SU-DHL-6 (cell line): ENCODE data around the gene AFAP1L1.

Experiments used
- H2AFZ ChIP-seq: fragments of 200-600 bp; sonication (generic); 2 replicates; pipeline ENCODE4 v1.6.1; 2014; ENCODE audit warnings: low read depth, mild to moderate bottlenecking, moderate library complexity, mixed read lengths, antibody characterized with exemption, low read length; ENCODE audit not compliant: severe bottlenecking
- H3F3A ChIP-seq: fragments of 200-600 bp; shearing (Covaris generic); 2 replicates; pipeline ENCODE4 v1.6.0; 2016; ENCODE audit warnings: antibody characterized with exemption, mild to moderate bottlenecking; ENCODE audit not compliant: insufficient read depth
- H3K27ac ChIP-seq: fragments of 200-600 bp; sonication (generic); 2 replicates; pipeline ENCODE4 v1.5.1; 2016; ENCODE audit warnings: low read depth, mild to moderate bottlenecking, low read length, moderate library complexity, mixed read lengths
- H3K27me3 ChIP-seq: fragments of 200-600 bp; sonication (generic), shearing (Covaris generic); 2 replicates; pipeline ENCODE4 v1.6.0; 2014; ENCODE audit warnings: mild to moderate bottlenecking, low read length
- H3K36me3 ChIP-seq: fragments of 200-600 bp; sonication (generic); 2 replicates; pipeline ENCODE4 v1.6.1; 2014; ENCODE audit warnings: mild to moderate bottlenecking, low read length, mixed read lengths
- H3K4me2 ChIP-seq: fragments of 300-600, 200-600 bp; shearing (Covaris generic), sonication (generic); 2 replicates; pipeline ENCODE4 v1.6.0; 2014; ENCODE audit warnings: low read length, low read depth, mild to moderate bottlenecking; ENCODE audit not compliant: poor library complexity, severe bottlenecking
- H3K4me3 ChIP-seq: fragments of 200-600 bp; sonication (generic); 2 replicates; pipeline ENCODE4 v1.5.1; 2014; ENCODE audit warnings: antibody characterized with exemption, low read length, mild to moderate bottlenecking, mixed read lengths; ENCODE audit not compliant: insufficient read depth, poor library complexity, severe bottlenecking
- H3K79me2 ChIP-seq: fragments of 200-600 bp; sonication (generic); 2 replicates; pipeline ENCODE4 v1.6.1; 2014; ENCODE audit warnings: mild to moderate bottlenecking, low read length, moderate library complexity; ENCODE audit not compliant: insufficient read depth
- H3K9ac ChIP-seq: fragments of 200-600 bp; sonication (generic); 2 replicates; pipeline ENCODE4 v1.7.0; 2014; ENCODE audit warnings: mild to moderate bottlenecking, low read length
- H3K9me2 ChIP-seq: fragments of 200-600 bp; sonication (generic); replicated peaks from 2 replicates; pipeline ENCODE4 v1.6.1; 2014; ENCODE audit warnings: low read length; ENCODE audit not compliant: insufficient read depth
- H3K9me3 ChIP-seq: fragments of 200-600 bp; sonication (generic); 2 replicates; pipeline ENCODE4 v1.6.1; 2014; ENCODE audit warnings: low read length, mixed read lengths; ENCODE audit not compliant: insufficient read depth
- H4K20me1 ChIP-seq: fragments of 200-600 bp; sonication (generic); 2 replicates; pipeline ENCODE4 v1.6.1; 2014; ENCODE audit warnings: low read depth, mild to moderate bottlenecking, antibody characterized with exemption, low read length, moderate library complexity, mixed read lengths
- CTCF ChIP-seq: fragments of 200-600 bp; sonication (generic); IDR thresholded peaks from one replicate; pipeline ENCODE4 v1.5.1; 2017; ENCODE audit warnings: antibody characterized with exemption, mild to moderate bottlenecking, low read length, moderate library complexity; ENCODE audit not compliant: insufficient read depth, poor library complexity, severe bottlenecking
- EZH2phosphoT487 ChIP-seq: fragments of 200-600 bp; sonication (generic), shearing (Covaris generic); conservative IDR thresholded peaks from 2 replicates; pipeline ENCODE4 v1.6.1; 2018; ENCODE audit warnings: mild to moderate bottlenecking, antibody characterized with exemption, low read length, moderate library complexity, mixed read lengths

Gene AFAP1L1

DNA sequence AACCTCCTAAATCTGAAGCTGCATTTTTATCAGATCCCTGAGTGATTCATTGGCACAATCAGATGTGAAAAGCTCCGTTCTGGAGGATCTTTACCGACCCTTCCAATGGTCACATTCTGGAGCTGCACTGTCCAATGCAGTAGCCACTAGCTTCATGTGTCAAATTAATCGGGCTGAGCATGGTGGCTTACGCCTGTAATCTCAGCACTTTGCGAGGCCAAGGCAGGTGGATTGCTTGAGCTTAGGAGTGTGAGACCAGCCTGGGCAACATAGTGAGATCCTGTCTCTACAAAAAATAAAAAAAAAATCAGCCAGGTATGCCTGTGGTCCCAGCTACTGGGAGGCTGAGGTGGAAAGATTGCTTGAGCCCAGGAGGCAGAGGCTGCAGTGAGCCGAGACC is 103.8 kb downstream of the AFAP1L1 start:
- no peaks in the 10 kb centered on the region for H3K9me2 ChIP-seq
- H2AFZ ChIP-seq = no peak overlapping the region
- H3K9me3 ChIP-seq = no peaks in the 10 kb centered on the region
- H3K27ac ChIP-seq = no peak overlapping the region
- H3F3A ChIP-seq = no peaks in the 10 kb centered on the region
- no peaks in the 10 kb centered on the region for H3K27me3 ChIP-seq
- no peaks in the 10 kb centered on the region for H3K36me3 ChIP-seq
- H3K9ac ChIP-seq = no peak overlapping the region
- no peak overlapping the region for H3K4me3 ChIP-seq
- no peaks in the 10 kb centered on the region for H3K79me2 ChIP-seq
- TF ChIP-seq CTCF (no peak), EZH2phosphoT487 (no peak)
- no peak overlapping the region for H3K4me2 ChIP-seq
- H4K20me1 ChIP-seq = no peaks in the 10 kb centered on the region

GRCh38 chr5:149376104-149376503 is 104.4 kb downstream of the AFAP1L1 start:
- TF ChIP-seq CTCF = no peak
- no peak for TF ChIP-seq EZH2phosphoT487
- Histone ChIP-seq H3K36me3 (no peaks in the 10 kb centered on the region), H3K9me3 (no peaks in the 10 kb centered on the region), H4K20me1 (no peaks in the 10 kb centered on the region), H2AFZ (no peak overlapping the region), H3F3A (no peaks in the 10 kb centered on the region), H3K79me2 (no peaks in the 10 kb centered on the region), H3K9ac (no peak overlapping the region), H3K27ac (no peak overlapping the region), H3K4me3 (no peak overlapping the region), H3K9me2 (no peaks in the 10 kb centered on the region), H3K4me2 (no peak overlapping the region), H3K27me3 (no peaks in the 10 kb centered on the region)

DNA sequence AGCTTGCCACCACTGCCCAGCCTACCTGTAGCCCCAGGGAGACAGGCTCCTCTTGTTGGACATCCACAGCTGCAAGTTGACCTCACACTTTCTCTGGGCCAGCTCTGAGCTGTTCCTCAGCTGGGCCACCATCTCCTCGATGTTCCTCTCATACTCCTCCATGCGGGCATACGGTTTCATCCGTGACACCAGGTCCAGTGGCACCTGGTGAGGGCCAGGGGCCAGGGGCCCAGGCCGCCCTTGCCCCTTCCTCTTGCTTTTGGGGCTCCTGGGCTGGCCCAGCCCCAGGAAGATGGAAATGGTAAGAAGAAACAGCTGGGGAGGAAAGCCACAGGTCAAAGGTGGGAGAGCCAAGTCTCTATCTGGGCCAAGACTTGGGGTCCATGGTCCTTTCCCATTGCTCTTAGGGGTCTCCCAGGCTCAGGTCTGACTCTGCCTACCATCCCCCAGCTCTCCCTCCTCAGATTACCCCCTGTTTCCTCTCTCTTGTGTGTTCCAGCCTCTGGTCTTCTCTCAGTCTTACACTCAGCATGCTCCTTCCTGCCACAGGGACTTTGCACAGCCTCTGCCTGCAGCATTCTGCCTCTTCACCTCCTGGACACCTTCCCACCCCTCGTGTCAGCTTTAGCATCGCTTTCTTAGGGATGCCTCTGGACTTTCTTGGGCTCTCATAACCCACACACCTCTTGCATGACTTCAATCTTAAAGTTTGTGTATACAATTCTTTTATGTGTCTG is 105.2 kb downstream of the AFAP1L1 start:
- no peaks in the 10 kb centered on the region for H3K9me3 ChIP-seq
- no peak overlapping the region for H2AFZ ChIP-seq
- H3K79me2 ChIP-seq = no peaks in the 10 kb centered on the region
- H4K20me1 ChIP-seq = no peaks in the 10 kb centered on the region
- no peaks in the 10 kb centered on the region for H3K9me2 ChIP-seq
- H3K27me3 ChIP-seq = no peaks in the 10 kb centered on the region
- H3K9ac ChIP-seq = no peak overlapping the region
- H3K4me3 ChIP-seq = no peak overlapping the region
- no peak overlapping the region for H3K4me2 ChIP-seq
- no peaks in the 10 kb centered on the region for H3K36me3 ChIP-seq
- H3K27ac ChIP-seq = no peak overlapping the region
- no peaks in the 10 kb centered on the region for H3F3A ChIP-seq
- TF ChIP-seq CTCF = no peak
- no peak for TF ChIP-seq EZH2phosphoT487
